ENCODE data around the gene RNF138. TPM values are rescaled to one million over a fixed set of nuclear protein-coding genes. Genes with fewer than 3 reads are reported as not detected.
A peak's percentile ranks its signal among the peaks of the same experiment; 100 is the strongest.

RNF138 gene
- total RNA-seq, 1 experiment from 2014 or later = 38.9 TPM

DNA sequence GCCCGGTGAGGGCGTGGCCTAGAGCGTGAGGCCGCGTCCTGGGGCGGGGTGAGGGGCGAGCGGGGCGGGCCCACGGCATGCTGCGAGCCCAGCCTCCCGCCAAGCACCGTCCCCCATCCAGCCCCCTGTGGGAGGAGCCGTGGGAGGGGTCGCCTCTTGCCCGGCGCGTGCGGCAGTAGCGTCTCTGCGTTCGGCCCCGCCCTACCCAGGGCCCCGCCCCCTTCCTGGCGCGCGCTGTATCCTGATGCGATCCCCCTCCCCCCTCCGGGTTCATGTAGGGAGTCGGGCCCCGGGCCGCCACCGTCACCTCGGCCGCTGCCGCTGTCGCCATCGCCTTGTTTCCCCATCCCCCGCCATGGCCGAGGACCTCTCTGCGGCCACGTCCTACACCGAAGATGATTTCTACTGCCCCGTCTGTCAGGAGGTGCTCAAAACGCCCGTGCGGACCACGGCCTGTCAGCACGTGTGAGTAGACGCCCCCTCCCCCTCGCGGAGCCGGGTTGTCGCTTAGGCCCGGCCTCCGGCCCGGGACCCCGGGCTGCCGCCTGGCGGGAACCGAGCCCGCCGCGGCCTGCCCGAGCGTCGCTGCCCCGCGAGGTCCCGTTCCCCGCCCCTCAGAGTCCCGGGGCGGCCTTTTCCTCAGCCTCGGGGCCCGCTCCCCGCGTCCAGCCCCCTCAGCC lies 888 bp downstream of the RNF138 start:
- no TSS peak for BruUV-seq (replicated peaks)
- peak overlapping the region; percentile 97 for H3K27ac Mint-ChIP-seq (ENCODE audit: unreplicated experiment)
- H3K27me3 Mint-ChIP-seq (ENCODE audit: unreplicated experiment) = no peaks in the 10 kb centered on the region
- no peaks in the 10 kb centered on the region for H3K9me3 Mint-ChIP-seq (ENCODE audit: low read depth, unreplicated experiment)
- peaks cover 43% of the 10 kb centered on the region for H3K36me3 Mint-ChIP-seq (ENCODE audit: insufficient read depth, unreplicated experiment)
- peak overlapping the region; percentile 98 for H3K4me3 Mint-ChIP-seq (ENCODE audit: low read depth, unreplicated experiment)
- DNase-seq = peak; percentile 100
- CTCF ChIA-PET = interaction anchor here (0.6 to 0.7 kb wide), 3 partner anchors 73 to 622 kb away, joined by 3 to 6 read pairs (median 4); no protein-coding TSS in a partner anchor
- intact Hi-C loops (cut with micrococcal nuclease; ENCODE audit: unreplicated experiment) = loop anchor here (5.0 kb wide), 1 partner anchor 150 kb away; the partner anchor contains the start of gene TRAPPC8
- TF ChIP-seq, protein P1, sequence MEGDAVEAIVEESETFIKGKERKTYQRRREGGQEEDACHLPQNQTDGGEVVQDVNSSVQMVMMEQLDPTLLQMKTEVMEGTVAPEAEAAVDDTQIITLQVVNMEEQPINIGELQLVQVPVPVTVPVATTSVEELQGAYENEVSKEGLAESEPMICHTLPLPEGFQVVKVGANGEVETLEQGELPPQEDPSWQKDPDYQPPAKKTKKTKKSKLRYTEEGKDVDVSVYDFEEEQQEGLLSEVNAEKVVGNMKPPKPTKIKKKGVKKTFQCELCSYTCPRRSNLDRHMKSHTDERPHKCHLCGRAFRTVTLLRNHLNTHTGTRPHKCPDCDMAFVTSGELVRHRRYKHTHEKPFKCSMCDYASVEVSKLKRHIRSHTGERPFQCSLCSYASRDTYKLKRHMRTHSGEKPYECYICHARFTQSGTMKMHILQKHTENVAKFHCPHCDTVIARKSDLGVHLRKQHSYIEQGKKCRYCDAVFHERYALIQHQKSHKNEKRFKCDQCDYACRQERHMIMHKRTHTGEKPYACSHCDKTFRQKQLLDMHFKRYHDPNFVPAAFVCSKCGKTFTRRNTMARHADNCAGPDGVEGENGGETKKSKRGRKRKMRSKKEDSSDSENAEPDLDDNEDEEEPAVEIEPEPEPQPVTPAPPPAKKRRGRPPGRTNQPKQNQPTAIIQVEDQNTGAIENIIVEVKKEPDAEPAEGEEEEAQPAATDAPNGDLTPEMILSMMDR (IDR thresholded peaks at IDR 0.05; ENCODE audit: unreplicated experiment) = no peak
- H3K4me1 Mint-ChIP-seq (ENCODE audit: low read depth, unreplicated experiment) = peaks cover 36% of the 10 kb centered on the region

DNA sequence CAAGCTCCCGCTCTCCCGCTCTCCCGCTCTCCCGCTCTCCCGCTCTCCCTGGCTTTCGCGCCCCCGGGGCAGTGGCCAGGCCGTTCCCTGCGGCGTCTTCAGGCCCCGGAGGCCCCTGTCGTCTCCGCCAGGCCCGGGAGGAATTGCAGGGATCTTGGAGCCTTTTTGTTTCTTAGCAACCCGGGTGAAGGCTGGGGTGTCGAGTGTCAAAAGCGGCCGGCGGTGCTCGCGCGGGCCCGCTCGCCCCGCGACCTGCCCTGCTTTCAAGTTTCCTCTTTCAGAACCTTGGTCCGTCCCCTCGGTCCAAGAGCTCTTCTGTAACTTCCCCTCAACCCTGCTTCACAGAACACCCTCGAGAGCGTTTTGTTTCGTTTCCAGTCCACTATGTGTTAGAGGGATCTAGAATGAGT lies 1.4 kb downstream of the RNF138 start:
- intact Hi-C loops (cut with micrococcal nuclease; ENCODE audit: unreplicated experiment) = loop anchor here (5.0 kb wide), 1 partner anchor 151 kb away; the partner anchor contains the start of gene TRAPPC8
- DNase-seq = peak; percentile 46
- no TSS peak for BruUV-seq (replicated peaks)
- Mint-ChIP-seq H3K9me3 (ENCODE audit: low read depth, unreplicated experiment) (no peaks in the 10 kb centered on the region), H3K4me3 (ENCODE audit: low read depth, unreplicated experiment) (peak overlapping the region; percentile 98), H3K27me3 (ENCODE audit: unreplicated experiment) (no peaks in the 10 kb centered on the region), H3K36me3 (ENCODE audit: insufficient read depth, unreplicated experiment) (peaks cover 43% of the 10 kb centered on the region), H3K4me1 (ENCODE audit: low read depth, unreplicated experiment) (peaks cover 36% of the 10 kb centered on the region), H3K27ac (ENCODE audit: unreplicated experiment) (peak overlapping the region; percentile 97)
- CTCF ChIA-PET = interaction anchor here (0.6 kb wide), 1 partner anchor 622 kb away, joined by 4 read pairs; no protein-coding TSS in a partner anchor
- TF ChIP-seq, protein P1 (IDR thresholded peaks at IDR 0.05; ENCODE audit: unreplicated experiment) = no peak

DNA sequence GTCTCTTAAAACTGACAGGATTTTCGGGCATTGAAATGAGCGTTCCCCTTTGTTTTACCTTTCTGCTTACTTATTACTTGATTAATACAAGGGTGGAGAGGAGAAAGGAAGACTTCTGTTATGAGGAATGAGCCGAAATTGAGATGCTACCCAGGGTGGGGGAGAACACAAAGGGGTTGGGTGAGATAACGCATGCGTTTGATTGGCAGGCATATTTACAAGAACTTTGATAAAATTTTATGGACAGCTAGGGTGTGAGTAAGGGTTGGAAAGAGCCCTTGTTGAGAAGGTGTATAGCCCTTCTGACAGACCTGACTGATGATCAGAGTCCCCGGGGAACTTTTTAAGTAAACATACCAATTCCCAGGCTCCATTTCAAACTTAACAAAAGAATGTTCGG lies 1.8 kb downstream of the RNF138 start:
- no peak for DNase-seq
- peak overlapping the region; percentile 97 for H3K27ac Mint-ChIP-seq (ENCODE audit: unreplicated experiment)
- peaks cover 43% of the 10 kb centered on the region for H3K36me3 Mint-ChIP-seq (ENCODE audit: insufficient read depth, unreplicated experiment)
- peaks cover 36% of the 10 kb centered on the region for H3K4me1 Mint-ChIP-seq (ENCODE audit: low read depth, unreplicated experiment)
- no TSS peak for BruUV-seq (replicated peaks)
- TF ChIP-seq, protein P1 (IDR thresholded peaks at IDR 0.05; ENCODE audit: unreplicated experiment) = no peak
- H3K4me3 Mint-ChIP-seq (ENCODE audit: low read depth, unreplicated experiment) = peak overlapping the region; percentile 98
- intact Hi-C loops (cut with micrococcal nuclease; ENCODE audit: unreplicated experiment) = loop anchor here (5.0 kb wide), 1 partner anchor 151 kb away; the partner anchor contains the start of gene TRAPPC8
- no peaks in the 10 kb centered on the region for H3K27me3 Mint-ChIP-seq (ENCODE audit: unreplicated experiment)
- H3K9me3 Mint-ChIP-seq (ENCODE audit: low read depth, unreplicated experiment) = no peaks in the 10 kb centered on the region
- CTCF ChIA-PET = interaction anchor here (0.6 kb wide), 1 partner anchor 621 kb away, joined by 4 read pairs; no protein-coding TSS in a partner anchor

DNA sequence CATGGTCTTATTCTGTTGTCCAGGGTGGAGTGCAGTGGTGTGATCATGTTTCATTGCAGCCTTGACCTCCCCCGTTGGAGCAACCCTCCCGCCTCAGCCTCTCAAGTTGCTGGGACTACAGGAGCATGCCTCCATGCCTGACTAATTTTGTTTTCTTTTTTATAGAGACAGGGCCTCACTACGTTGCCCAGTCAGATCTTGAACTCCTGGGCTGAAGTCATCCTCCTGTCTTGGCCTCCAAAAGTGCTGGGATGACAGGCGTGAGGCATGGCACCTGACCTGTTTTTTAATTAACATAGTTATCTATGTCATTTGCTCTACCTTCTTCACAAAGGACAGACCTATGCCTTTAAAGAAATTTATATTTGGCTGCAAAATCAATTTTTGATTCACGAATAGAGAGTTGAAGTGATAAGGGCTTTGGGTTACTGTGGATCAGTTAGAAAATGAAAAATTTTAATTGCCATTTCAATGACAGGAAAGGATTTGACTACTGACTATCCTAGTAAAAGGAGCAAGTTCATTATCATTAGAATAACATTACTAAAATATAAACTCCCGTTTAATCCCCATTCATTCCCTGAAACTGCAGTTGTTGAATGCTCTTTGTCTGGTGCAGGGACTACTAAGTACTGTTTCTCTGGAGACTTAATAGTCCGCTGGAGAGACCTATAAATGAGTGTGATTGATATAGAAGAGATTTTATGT lies 3.7 kb downstream of the RNF138 start:
- H3K36me3 Mint-ChIP-seq (ENCODE audit: insufficient read depth, unreplicated experiment) = peaks cover 38% of the 10 kb centered on the region
- no peaks in the 10 kb centered on the region for H3K27me3 Mint-ChIP-seq (ENCODE audit: unreplicated experiment)
- H3K27ac Mint-ChIP-seq (ENCODE audit: unreplicated experiment) = peak overlapping the region; percentile 97
- CTCF ChIA-PET = no interaction called here
- peaks cover 41% of the 10 kb centered on the region for H3K4me1 Mint-ChIP-seq (ENCODE audit: low read depth, unreplicated experiment)
- BruUV-seq (replicated peaks) = no TSS peak
- no peaks in the 10 kb centered on the region for H3K9me3 Mint-ChIP-seq (ENCODE audit: low read depth, unreplicated experiment)
- intact Hi-C loops (cut with micrococcal nuclease; ENCODE audit: unreplicated experiment) = no loop called here
- H3K4me3 Mint-ChIP-seq (ENCODE audit: low read depth, unreplicated experiment) = no peak overlapping the region
- TF ChIP-seq, protein P1 (IDR thresholded peaks at IDR 0.05; ENCODE audit: unreplicated experiment) = no peak
- DNase-seq = no peak

Measured in Calu3 (cell line).